HuH-7.5 (cell line): Measurements from ENCODE around the gene AMZ1.

Experiments
- DNase-seq: peaks from one replicate; pipeline ENCODE4 v3.0.0; 2011; ENCODE audit warnings: low spot score

Gene AMZ1

GRCh38 chr7:2754086-2754485, 66.1 kb downstream of the AMZ1 start:
- DNase-seq: no peak

GRCh38 chr7:2754912-2755311, 66.9 kb downstream of the AMZ1 start:
- DNase-seq: no peak

GRCh38 chr7:2755531-2755930, 67.5 kb downstream of the AMZ1 start:
- DNase-seq: no peak

GRCh38 chr7:2757361-2757903, 69.4 kb downstream of the AMZ1 start:
- no peak for DNase-seq

GRCh38 chr7:2757904-2758672, 70.1 kb downstream of the AMZ1 start:
- peak; percentile 55 for DNase-seq

- DNase-seq: no peak
These were observed 70.9 kb downstream of the AMZ1 start for GRCh38 chr7:2758673-2759616.

GRCh38 chr7:2759736-2760097, 71.7 kb downstream of the AMZ1 start:
- no peak for DNase-seq

GRCh38 chr7:2760098-2760889, 72.3 kb downstream of the AMZ1 start:
- peak; percentile 67 for DNase-seq

GRCh38 chr7:2761131-2761624, 73.2 kb downstream of the AMZ1 start:
- DNase-seq: no peak

- no peak for DNase-seq
These were observed 73.9 kb downstream of the AMZ1 start for GRCh38 chr7:2761801-2762497.

GRCh38 chr7:2763597-2763996, 75.6 kb downstream of the AMZ1 start:
- DNase-seq: no peak

GRCh38 chr7:2764621-2765020, 76.6 kb downstream of the AMZ1 start:
- DNase-seq: no peak
